Right ventricle myocardium inferior (tissue), 1 donor: ENCODE measurements around the gene STXBP1. TPM values are rescaled to one million over a fixed set of nuclear protein-coding genes. Genes with fewer than 3 reads are reported as not detected.

Experiments
- ATAC-seq: fragments of 200-7000 bp; cut with Tn5 transposase; one replicate; pipeline ENCODE4 v1.9.1; 2020; ENCODE audit warnings: mild to moderate bottlenecking, moderate library complexity
- DNase-seq: peaks from one replicate; pipeline ENCODE4 v3.0.0; 2021; ENCODE audit errors: missing footprints
- intact Hi-C: fragments of 100-400 bp; cut with DNase I; formaldehyde crosslinking; loops from one replicate; pipeline ENCODE4 v1.11.0; 2022
- total RNA-seq: library from RNA; stranded (reverse); fragmentation: NEBNext Ultra II Directional; extraction: Animal tissue kit (Norgen Biotek cat#: 25700); gene quantifications from one replicate; pipeline ENCODE4 v1.2.1, GENCODE V29; 2021
- donor health status: DM: no; HTN: yes; CAD: no; lungs with severe emphysema.

STXBP1 gene
- total RNA-seq, 1 donor from 2014 or later = 51.5 TPM

DNA sequence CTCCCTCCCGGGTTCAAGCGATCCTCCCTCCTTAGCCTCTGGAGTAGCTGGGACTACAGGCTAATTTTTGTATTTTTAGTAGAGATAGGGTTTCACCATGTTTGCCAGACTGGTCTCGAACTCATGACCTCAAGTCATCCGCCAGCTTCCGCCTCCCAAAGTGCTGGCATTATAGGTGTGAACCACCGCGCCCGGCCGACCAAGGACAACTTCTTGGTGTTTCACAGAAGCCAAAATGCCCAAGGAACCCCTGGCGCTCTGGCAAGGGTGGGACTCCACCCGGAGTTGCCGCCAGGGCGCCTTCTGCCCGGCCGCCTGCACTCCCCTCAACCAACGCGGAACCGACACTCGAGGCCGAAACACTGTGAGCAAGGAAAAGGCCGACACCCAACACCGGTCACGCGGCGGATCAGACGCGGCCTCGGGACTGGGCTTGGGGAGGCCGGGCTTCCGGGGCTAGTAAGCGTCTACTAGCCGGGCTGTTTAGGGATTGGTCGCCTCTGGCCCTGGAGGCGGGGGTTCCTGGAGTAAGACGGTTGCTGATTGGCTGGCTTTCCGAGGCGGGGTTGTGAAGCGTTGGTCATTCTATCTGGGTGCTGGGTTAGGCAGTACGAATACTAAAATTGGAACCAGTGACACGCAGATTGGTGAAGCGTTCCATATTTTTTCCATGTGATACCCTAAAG lies 87.1 kb downstream of the STXBP1 start:
- intact Hi-C loops = no loop called here
- DNase-seq = peak; percentile 98
- peak; percentile 99 for ATAC-seq

DNA sequence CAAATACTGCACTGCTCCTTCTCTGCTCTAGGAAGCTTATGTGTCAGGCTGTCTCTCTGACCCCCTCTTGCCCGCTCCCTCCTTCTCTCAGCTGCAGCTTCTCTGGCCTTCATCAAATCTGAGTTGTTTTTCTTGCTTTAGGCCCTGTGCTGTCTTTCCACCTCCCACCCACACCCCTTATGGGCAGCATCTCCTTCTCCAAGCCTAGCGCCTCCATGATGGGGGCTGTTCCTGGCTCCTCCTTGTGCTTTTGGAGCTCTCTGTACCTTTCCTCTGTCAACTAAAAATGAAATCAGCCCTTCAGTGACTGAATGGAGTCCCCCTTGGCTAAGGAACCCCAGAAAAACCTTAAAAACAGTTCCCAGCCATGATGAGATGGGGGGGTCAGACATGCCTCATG lies 88.1 kb downstream of the STXBP1 start:
- intact Hi-C loops = no loop called here
- no peak for DNase-seq
- ATAC-seq = no peak

DNA sequence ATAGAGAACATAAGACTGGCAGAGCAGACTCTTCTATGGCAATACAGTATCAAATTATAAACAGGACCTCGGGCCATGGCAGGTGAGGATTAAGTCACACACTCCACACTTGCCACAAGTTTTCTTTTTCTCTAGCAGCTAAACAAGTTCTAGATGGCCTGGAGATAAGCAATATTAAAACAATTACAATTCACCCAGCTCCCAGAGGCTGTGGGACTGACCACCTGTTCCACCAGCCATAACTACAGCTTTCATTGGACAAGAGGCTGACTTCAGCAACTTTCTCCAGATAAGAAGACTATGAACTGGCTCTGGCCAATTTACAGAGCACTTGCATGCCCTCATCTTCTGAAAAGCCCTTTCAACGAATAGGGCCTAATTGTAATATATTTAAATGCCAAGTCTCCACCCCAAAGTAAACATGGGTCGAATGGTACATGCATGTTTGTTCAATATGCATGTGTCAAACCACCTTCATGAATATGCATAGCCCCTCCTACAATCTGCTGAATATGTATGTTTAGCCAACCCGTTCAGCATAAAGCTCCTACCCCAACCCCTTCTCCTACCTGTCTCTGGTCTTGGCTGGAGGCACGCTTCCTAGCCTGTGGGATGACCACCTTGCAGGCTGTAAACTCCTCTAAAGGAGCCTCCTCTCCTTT lies 88.6 kb downstream of the STXBP1 start:
- no peak for DNase-seq
- no peak for ATAC-seq

DNA sequence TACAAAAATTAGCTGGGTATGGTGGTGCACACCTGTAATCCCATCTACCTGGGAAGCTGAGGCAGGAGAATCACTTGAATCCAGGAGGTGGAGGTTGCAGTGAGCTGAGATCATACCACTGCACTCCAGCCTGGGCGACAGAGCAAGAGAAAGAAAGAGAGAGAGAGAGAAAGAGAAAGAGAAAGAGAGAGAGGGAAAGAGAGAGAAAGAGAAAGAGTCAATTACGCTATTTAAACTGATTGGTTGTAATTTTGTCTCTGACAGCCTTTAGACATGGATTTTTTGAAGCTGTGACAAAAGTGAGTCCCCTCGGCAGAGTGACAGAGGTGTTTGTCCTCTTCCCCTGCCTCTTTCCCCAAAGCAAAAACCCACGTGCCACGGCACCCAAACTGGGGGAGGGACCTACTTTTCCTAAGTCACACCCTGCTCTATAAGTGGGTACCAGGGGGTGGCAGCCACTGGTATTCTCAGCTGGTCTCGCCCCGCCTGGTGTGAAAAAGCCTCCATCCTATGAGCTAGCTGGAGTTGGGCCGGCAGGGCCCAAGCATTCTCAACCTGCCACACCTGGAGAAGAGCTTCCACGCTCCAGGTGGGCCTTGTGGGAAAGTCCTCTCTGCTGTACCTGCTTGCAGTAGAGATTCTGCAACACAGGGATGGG lies 91.3 kb downstream of the STXBP1 start:
- intact Hi-C loops = no loop called here
- DNase-seq = no peak
- ATAC-seq = no peak

More for the DNA sequence above, 88.6 kb downstream of the STXBP1 start:
- intact Hi-C loops = no loop called here

DNA sequence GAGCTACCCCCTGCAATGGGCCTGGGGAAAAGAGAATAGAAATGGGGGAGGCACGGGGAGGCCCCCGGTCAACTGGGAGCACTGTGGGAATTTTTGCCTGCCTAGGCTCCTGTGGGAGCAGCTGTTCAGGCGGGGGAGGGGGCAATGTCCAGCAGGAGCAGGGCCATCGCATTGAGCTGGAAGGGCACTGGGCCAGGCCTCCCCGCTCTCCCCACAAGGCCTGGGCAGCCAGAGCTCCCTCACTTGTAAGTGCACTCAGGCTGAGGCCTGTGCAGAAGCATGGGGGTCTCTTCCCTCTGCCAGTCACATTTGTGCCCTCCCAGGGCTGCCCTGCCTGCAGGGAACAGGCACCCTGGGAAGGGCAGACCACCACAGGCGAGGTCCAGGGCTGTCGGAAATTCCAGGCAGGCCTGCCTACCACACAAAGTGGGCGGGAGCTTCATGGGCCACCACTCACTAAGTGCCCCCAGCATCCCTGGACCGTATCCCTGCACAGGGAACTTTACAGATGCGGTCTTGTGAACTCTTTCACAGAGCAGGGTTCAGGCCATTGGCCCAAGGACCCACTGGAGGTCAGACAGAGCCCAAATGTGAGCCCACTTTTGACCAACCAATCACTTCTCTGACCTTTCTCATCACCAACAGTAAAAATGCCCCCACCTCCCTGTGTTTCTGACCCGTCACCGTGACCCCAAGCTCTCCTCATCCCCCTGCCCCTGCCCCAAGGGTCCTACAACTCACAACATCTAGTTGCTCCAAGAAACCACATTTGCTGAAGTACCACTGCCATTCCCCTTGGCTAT lies 93.7 kb downstream of the STXBP1 start:
- DNase-seq (no peak), ATAC-seq (no peak)
- intact Hi-C loops = no loop called here

DNA sequence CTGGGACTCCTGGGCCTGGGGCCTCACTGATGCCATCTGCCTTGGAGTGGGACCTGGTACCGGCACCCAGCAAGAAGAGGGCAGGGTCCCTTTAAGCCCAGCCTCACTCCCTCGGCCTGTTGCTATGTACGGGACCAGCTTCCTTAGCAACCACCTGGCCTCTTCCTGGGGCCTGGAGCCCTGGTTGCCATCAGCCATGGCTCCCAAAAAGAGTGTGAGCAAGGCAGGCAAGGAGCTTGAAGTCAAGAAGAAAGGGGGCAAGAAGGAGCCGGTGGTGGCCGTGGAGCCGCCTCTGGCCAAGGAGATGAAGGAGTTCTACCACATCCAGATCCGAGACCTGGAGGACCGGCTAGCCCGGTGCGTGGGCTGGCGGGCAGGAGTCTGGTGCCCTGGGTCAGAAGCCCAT lies 94.8 kb downstream of the STXBP1 start, which contains the start of gene CFAP157:
Gene CFAP157 (plus strand): TSS at position 153 of the 406 bp plus-strand sequence. CDS start 44 bp downstream, at position 197.
- intact Hi-C loops = no loop called here
- no peak for ATAC-seq

DNA sequence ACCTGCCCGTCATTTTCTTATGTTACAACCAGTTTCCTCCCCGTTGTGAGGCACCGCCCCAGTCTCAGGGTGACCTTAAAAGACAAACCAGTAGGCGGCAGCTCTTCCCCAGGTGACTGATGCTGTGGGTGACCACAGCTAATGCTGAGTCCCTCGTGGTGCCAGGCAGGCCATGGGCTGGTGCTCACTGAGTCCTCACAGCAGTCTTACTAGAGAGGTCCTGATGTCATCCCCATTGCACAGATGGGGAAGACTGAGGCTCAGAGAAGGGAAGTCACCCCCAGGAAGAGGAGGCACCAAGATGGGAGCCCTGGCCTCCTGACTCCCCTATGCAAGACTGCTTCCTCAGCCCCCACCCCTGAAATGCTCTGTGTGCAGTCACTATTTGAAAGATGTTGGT lies 95.7 kb downstream of the STXBP1 start:
- no peak for ATAC-seq
- intact Hi-C loops = no loop called here
- no peak for DNase-seq

More for the DNA sequence above, 94.8 kb downstream of the STXBP1 start, which contains the start of gene CFAP157:
- DNase-seq = no peak

DNA sequence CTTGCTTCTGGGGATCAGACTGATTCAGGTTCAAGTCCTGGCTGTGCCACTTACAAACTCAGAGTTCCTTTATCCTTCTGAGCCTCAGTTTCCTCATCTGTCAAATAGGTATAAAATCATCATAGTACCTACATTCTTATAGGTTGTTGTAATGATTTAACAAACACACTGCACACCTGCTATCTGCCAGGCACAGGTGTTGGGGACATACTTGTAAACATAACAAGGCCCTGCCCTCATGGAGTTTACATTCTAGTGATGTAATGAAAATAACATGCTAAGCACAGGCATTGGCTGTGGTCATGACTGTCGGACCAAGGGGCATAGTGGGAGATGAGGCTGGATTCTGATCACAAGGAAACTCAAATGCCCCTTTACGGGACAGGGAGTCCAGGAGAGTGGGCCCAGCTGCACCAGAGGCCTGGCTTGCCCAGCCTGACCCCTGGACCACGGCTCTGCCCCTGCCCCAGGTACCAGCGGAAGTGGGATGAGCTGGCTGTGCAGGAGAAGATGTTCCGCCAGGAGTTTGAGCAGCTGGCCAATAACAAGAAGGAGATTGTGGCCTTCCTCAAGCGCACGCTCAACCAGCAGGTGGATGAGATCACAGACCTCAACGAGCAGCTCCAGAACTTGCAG lies 97.0 kb downstream of the STXBP1 start:
- ATAC-seq = no peak
- no peak for DNase-seq
- intact Hi-C loops = no loop called here

DNA sequence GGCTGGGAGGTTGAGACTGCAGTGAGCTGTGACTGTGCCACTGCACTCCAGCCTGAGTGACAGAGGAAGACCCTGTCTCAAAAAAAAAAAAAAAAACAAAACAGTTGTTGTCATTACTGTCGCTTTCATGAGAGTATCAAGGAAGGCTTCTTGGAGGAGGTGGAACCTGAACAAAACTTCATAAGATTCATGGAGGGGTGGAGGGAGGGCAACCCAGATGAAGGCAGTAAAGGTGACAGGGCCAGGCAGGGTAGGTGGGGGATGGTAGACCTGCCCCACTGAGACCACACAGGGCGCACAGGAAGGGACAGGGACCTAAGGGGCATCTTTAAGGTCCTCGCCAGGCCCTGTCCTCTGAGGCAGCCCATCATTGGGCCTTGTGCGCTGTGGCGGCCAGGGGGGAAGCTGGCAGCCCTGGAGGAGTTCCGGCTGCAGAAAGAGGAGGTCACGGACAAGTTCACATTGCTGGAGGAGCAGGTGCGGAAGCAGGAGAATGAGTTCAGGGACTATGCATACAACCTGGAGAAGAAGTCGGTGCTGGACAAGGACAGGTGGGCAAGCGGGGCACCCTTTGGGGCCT lies 98.2 kb downstream of the STXBP1 start:
- no peak for ATAC-seq
- no peak for DNase-seq
- intact Hi-C loops = no loop called here

DNA sequence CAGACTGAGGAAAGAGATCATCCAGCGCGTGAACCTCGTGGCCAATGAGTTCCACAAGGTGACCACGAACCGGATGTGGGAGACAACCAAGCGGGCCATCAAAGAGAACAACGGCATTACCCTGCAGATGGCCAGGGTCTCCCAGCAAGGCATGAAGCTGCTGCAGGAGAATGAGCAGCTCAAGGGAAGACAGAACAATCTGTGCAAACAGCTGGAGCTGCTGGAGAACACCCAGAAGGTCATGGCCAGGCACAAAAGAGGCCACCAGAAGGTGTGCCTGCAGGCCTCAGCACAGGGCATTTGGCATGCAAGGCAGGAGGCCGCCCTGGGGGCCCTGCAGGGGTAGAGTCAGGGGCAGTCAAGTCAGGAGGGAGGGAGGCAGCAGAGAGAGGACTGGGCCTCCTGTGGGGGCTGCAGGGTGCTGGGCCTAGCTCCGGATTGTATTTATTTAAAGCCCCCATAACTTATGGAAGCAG lies 99.2 kb downstream of the STXBP1 start:
- ATAC-seq = no peak
- intact Hi-C loops = no loop called here

DNA sequence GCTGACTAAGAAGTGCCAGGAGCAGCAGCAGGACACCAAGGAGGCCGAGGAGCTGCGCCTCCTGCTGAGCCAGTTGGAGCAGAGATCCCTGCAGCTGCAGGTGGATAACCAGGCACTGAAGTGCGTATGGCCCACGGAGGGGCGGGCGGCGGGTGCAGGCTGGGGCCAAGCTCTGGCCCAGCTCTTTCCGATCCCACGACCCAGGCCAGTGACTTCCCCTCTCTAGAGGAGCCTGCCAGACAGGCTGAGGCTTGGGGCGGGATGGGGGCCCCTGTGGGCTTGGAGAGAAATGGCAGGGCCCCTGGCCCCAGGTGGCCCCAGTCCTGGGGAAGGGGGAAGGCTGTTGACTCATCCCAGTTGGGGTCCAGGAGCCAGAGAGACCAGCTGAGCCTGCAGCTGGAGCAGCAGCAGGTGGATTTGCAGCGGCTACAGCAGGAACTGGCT lies 99.8 kb downstream of the STXBP1 start:
- no peak for DNase-seq
- intact Hi-C loops = no loop called here

More for the DNA sequence above, 99.2 kb downstream of the STXBP1 start:
- DNase-seq = no peak

DNA sequence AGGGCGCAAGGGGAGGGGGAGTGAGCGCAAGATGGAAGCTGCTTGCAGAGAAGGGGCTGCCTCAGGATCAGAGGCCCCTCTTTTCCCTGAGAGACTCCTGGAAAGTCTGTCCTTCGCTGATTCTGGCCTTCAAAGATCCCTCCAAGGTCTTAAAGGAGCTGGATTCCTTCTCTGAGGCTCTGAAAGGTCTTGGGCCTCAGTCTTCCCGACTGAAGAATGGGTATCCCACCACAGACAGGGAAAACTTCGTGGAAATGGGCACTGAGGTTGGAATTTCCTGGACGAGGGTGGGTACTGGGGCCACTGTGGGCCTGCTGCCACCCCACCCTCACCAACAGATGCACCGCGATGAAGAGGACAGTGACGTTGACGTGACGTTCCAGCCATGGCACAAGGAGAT lies 100.3 kb downstream of the STXBP1 start:
- ATAC-seq (no peak), DNase-seq (no peak)
- intact Hi-C loops = no loop called here

More for the DNA sequence above, 99.8 kb downstream of the STXBP1 start:
- ATAC-seq = no peak

DNA sequence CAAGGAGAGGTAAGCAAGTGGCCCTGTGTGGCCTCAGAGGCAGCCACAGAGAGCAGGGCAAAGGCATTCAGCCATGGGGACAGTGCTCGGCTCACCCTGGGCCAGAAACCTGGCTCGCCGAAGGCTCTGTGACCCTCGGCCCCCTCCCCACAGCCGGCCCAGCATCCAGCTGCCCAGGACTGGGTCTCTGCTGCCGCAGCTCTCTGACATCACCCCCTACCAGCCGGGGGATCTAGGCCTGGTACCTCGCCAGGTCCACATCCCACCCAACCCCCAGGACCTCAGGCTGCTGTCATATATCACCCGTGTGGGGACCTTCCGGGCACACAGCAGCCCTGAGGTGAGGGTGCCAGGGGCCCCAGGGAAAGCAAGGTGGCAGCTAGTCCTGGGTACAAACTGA lies 100.8 kb downstream of the STXBP1 start:
- DNase-seq = no peak
- intact Hi-C loops = no loop called here
- ATAC-seq = no peak

DNA sequence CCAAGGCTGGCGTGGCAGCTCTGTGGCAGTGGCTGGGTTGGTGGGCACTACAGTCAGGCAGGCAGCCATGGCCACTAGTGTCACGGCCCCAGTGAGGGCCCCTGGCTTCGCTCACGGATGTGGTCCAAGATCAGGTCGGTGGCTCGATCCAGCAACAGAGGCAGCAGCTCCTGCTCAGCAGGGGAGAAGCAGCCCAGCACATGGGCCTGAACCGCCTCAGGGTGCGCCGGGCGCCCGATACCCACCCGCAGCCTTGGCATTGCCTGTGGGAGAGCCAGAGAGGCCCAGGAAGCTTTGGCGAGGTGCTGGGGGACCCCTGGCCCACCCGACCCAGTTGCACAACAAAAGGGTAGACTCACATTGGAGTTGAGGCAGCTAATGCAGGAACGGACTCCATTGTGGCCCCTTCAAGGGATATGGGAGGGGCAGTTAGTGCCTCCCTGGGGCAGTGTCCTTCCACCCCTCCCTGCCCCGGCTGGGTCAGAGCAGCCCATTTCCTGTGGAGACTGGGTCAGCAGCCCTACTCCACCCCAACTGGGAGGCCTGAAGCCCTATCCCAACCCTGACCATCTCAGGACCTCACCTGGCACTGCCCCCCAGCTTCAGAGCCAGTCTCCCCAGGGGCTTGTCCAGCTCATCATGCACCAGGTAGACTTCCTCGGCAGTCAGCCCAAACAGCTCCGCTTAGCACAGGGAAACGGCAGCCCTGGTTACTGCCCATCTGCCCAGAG lies 102.1 kb downstream of the STXBP1 start:
- ATAC-seq (no peak), DNase-seq (peak; percentile 46)
- intact Hi-C loops = no loop called here

DNA sequence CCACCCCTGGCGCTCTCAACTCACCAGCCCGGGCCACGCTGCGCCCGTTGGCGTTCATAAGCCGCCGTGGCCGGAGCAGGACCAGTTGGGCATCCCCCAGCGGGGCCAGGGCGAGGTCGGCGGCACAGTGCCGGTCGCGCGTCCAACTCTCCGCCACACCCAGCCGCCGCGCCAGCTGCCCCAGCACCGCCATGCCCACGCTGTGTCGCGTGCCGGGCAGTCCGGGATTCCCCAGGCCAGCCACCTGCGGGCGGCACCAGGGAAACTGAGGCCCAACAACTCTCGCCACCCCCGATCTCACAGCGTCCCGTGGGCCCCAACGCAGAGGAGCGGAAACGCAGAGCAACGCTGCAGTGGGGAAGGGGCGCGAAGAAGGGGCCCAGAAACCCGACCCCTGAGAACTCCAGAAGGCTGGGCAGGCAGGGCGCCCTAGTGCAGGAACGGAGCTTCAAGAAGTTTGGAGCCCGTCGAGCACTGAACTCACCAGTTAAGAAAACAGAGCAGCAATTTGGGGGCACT lies 102.9 kb downstream of the STXBP1 start:
- DNase-seq = peak; percentile 75
- intact Hi-C loops = loop anchor here (5.0 kb wide), 1 partner anchor 103 kb away; the partner anchor contains the start of gene STXBP1
- ATAC-seq = peak; percentile 3

DNA sequence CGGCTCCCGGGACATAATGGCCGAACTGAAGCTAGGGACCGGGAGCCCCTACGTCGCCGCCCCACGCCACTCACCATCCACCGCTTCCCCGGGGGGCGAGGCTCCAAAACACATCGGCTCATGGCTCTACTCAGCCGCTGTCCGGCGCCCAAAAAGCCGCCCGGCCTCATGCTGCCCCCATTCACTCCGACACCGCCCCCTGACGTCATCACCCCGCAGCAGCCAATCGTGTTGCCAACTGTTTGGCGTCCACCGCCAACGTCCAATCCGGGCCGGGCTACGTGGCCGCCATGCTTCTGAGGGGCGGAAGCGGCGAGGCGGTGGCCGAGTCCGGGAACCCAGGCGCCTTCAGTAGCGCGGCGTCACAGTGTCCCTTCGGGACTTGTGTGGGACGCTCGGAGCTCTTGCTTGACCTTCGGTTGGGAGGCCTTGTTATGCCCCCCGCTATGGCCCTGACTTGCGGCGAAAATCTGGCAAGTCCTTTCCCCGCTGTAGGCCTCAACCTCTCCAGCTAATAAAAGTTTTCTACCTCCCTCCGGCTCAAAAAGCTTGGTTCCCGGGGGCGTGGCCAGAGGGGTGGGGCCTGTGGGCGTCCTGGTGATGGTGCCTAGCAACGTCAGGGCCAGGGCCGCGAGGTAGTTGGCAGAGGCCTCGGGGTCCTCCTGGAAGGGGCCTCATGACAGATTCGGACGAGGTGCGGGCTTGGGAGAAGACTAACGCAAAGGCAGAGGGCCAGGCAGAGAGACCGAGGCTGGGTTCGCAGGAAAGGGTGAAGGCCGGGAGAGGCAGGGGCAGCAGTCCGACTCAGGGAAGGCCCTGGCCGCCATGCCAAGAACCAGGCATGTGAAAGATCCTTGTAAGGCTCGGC lies 103.6 kb downstream of the STXBP1 start, which contains the start of the genes PTRH1 and TTC16:
Gene PTRH1 (minus strand): TSS at position 194 of the 868 bp plus-strand sequence. CDS start 24 bp downstream, at position 170.
Gene TTC16 (plus strand): TSS at position 610 of the 868 bp plus-strand sequence. CDS start 67 bp downstream, at position 677.
- intact Hi-C loops = loop anchor here (5.0 kb wide), 1 partner anchor 103 kb away; the partner anchor contains the start of gene STXBP1
- ATAC-seq (peak; percentile 96), DNase-seq (peak; percentile 99)
